Activated naive CD8-positive, alpha-beta T cell treated with anti-CD3 and anti-CD28 coated beads, Interleukin-2, amount 50 U/mL, for 24 hours (primary cell): ENCODE results near the gene KIF3B.
"Not testable (repeated sequence)": the region's sequence is repeated elsewhere in the genome, so short reads cannot be mapped to it uniquely, and the experiment has no call there.

Experiments used
- ATAC-seq: fragments of 150-1000 bp; cut with Tn5 transposase; one replicate; pipeline ENCODE4 v1.10.0; 2021
- DNase-seq: peaks from one replicate; pipeline ENCODE4 v3.0.0; 2021
- H3K27ac Mint-ChIP-seq: one replicate; pipeline ENCODE4 v1.8.0; 2021; ENCODE audit warnings: mild to moderate bottlenecking, mixed read lengths
- H3K27me3 Mint-ChIP-seq: one replicate; pipeline ENCODE4 v1.8.0; 2021; ENCODE audit warnings: mixed read lengths
- H3K36me3 Mint-ChIP-seq: one replicate; pipeline ENCODE4 v1.8.0; 2021; ENCODE audit warnings: low read depth, mixed read lengths
- H3K4me1 Mint-ChIP-seq: one replicate; pipeline ENCODE4 v1.8.0; 2021; ENCODE audit warnings: mixed read lengths
- H3K4me3 Mint-ChIP-seq: one replicate; pipeline ENCODE4 v1.8.0; 2021; ENCODE audit warnings: mild to moderate bottlenecking, moderate library complexity, mixed read lengths
- H3K9me3 Mint-ChIP-seq: one replicate; pipeline ENCODE4 v1.8.0; 2021; ENCODE audit warnings: mixed read lengths

KIF3B gene

DNA sequence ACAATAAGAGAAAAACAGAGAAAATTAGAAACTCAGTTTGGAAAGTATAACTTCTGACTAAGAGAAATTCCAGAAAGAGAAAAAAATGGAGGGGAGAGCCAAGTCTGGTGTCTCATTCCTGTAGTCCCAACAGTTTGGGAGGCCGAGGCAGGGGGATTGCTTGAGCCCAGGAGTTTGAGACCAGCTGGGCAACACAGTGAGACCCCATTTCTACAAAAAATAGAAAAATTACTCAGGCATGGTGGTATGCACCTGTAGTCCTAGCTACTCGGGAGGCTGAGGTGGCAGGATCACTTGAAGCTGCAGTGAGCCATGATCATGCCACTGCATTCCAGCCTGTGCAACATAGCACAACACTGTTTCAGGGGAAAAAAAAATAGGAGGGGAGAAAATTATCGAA lies 3.1 kb upstream of the KIF3B start:
- Mint-ChIP-seq H3K36me3 (peaks cover 11% of the 10 kb centered on the region), H3K4me3 (no peak overlapping the region), H3K9me3 (peaks cover 20% of the 10 kb centered on the region), H3K27ac (no peak overlapping the region), H3K4me1 (peaks cover 34% of the 10 kb centered on the region), H3K27me3 (no peaks in the 10 kb centered on the region)
- ATAC-seq (no peak), DNase-seq (no peak)

DNA sequence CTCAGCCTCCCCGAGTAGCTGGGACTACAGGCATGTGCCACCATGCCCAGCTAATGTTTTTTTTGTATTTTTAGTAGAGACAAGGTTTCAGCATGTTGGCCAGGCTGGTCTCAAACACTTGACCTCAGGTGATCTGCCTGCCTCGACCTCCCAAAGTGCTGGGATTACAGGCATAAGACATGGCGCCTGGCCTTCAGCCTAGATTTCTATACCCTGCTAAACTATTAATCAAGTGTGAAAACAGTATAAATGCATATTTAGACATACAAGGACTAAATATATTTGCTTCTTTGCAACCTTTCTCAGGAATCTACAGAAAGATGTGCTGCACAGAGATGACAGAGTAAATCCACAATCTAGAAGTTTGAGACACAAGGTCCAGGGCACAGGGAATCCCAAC lies 2.3 kb upstream of the KIF3B start:
- DNase-seq, H3K4me3 Mint-ChIP-seq, H3K27me3 Mint-ChIP-seq, ATAC-seq, H3K27ac Mint-ChIP-seq: not testable (repeated sequence)
- Mint-ChIP-seq H3K9me3 (peaks cover 20% of the 10 kb centered on the region), H3K4me1 (peaks cover 42% of the 10 kb centered on the region), H3K36me3 (peaks cover 17% of the 10 kb centered on the region)

DNA sequence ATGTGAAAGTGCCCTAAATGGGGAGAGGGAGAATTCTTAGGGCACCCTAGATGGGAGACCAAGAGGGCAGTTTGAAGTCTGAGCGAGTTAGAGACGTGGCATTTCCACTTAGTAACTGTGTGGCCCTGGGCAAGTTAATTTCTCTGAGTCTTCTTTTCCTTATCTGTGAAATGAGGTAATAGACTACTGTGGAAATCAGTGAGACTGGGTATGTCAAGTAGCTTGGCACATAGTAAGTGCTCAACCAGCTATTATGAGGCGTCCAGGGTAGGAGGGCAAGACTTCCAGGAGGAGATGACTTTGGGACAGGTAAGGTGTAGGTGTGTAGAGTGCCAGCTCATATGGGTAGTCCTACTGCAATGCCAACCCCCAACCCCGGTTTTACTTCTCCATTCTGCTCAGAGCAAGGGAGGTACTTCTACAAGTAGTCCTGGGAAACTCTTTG lies 770 bp downstream of the KIF3B start:
- peak overlapping the region; percentile 96 for H3K27ac Mint-ChIP-seq
- peak overlapping the region; percentile 98 for H3K4me3 Mint-ChIP-seq
- peaks cover 20% of the 10 kb centered on the region for H3K9me3 Mint-ChIP-seq
- H3K27me3 Mint-ChIP-seq: no peaks in the 10 kb centered on the region
- peaks cover 63% of the 10 kb centered on the region for H3K4me1 Mint-ChIP-seq
- peaks cover 44% of the 10 kb centered on the region for H3K36me3 Mint-ChIP-seq
- ATAC-seq (peak; percentile 41), DNase-seq (peak; percentile 22)

DNA sequence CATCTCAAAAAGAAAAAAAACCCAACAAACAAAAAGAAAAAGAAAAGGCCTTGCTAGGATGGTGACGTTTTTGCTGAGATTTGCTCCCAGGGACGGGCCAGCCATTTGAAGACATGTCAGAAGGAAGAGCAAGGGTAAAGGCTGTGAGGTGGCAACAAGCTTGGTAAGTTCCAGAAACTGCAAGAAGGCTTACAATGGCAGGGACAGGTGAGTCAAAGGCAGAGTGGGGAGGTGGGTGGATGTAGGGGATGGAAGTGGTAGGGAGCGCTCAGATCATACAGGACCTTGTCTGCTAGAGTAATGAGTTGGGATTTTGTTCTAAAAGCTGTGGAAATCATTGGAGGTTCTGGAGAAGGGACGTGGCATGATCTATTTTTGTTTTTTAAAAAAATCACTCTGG lies 4.3 kb downstream of the KIF3B start:
- DNase-seq: peak; percentile 27
- Mint-ChIP-seq H3K27ac (peak overlapping the region; percentile 88), H3K4me1 (peaks cover 89% of the 10 kb centered on the region), H3K36me3 (peaks cover 56% of the 10 kb centered on the region), H3K27me3 (no peaks in the 10 kb centered on the region), H3K9me3 (no peaks in the 10 kb centered on the region), H3K4me3 (peak overlapping the region; percentile 49)
- no peak for ATAC-seq

GRCh38 chr20:32282461-32282860 lies 5.0 kb downstream of the KIF3B start:
- ATAC-seq (no peak), DNase-seq (no peak)
- Mint-ChIP-seq H3K4me1 (peaks cover 90% of the 10 kb centered on the region), H3K9me3 (no peaks in the 10 kb centered on the region), H3K36me3 (peaks cover 59% of the 10 kb centered on the region), H3K27me3 (no peaks in the 10 kb centered on the region), H3K4me3 (peak overlapping the region; percentile 49), H3K27ac (peak overlapping the region; percentile 88)

DNA sequence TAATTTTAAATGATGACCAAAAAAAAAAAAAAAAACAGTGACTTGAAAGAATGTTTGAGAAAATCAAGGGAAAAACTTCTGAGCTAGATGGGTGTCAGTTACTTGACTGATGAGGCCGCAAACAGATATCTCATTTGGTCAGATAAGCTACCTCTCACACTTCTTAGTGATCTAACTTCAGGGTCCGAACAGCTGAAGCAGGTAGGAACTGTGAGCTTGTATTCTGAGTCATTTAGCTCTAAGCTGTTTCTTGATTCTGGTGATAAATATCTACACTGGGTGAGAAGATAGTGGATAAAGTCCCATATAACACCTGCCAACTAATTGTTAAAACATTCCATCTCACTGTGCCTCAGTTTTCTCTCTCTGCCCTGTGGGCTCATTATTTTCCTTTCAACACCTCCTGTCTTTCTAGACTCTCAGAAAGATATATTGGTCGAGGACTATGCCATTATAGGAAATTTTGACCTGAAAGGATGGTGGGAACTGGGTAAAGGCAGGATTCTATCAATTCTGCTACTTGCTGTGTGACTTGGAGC lies 7.7 kb downstream of the KIF3B start:
- ATAC-seq (peak; percentile 54), DNase-seq (no peak)
- H3K4me3 Mint-ChIP-seq: peak overlapping the region; percentile 42
- no peaks in the 10 kb centered on the region for H3K9me3 Mint-ChIP-seq
- H3K4me1 Mint-ChIP-seq: peaks cover 91% of the 10 kb centered on the region
- H3K36me3 Mint-ChIP-seq: peaks cover 67% of the 10 kb centered on the region
- peak overlapping the region; percentile 98 for H3K27ac Mint-ChIP-seq
- H3K27me3 Mint-ChIP-seq: no peaks in the 10 kb centered on the region

- peak; percentile 44 for DNase-seq
- ATAC-seq: peak; percentile 88
- Mint-ChIP-seq H3K4me1 (peaks cover 93% of the 10 kb centered on the region), H3K27me3 (no peaks in the 10 kb centered on the region), H3K4me3 (peak overlapping the region; percentile 68), H3K27ac (peak overlapping the region; percentile 98), H3K9me3 (no peaks in the 10 kb centered on the region), H3K36me3 (peaks cover 65% of the 10 kb centered on the region)
These were observed 8.3 kb downstream of the KIF3B start for GRCh38 chr20:32285621-32286371.

- H3K27me3 Mint-ChIP-seq: no peaks in the 10 kb centered on the region
- H3K4me1 Mint-ChIP-seq: peaks cover 90% of the 10 kb centered on the region
- H3K4me3 Mint-ChIP-seq: no peak overlapping the region
- no peaks in the 10 kb centered on the region for H3K9me3 Mint-ChIP-seq
- H3K27ac Mint-ChIP-seq: peak overlapping the region; percentile 98
- peaks cover 60% of the 10 kb centered on the region for H3K36me3 Mint-ChIP-seq
- ATAC-seq (no peak), DNase-seq (no peak)
These were observed 9.8 kb downstream of the KIF3B start for GRCh38 chr20:32287231-32287638.

- H3K9me3 Mint-ChIP-seq: no peaks in the 10 kb centered on the region
- peak overlapping the region; percentile 49 for H3K27ac Mint-ChIP-seq
- H3K4me3 Mint-ChIP-seq: peak overlapping the region; percentile 32
- DNase-seq: no peak
- ATAC-seq: no peak
- peaks cover 59% of the 10 kb centered on the region for H3K36me3 Mint-ChIP-seq
- no peaks in the 10 kb centered on the region for H3K27me3 Mint-ChIP-seq
- H3K4me1 Mint-ChIP-seq: peaks cover 89% of the 10 kb centered on the region
These were observed 10.9 kb downstream of the KIF3B start for GRCh38 chr20:32288225-32288849.

- Mint-ChIP-seq H3K36me3 (peaks cover 60% of the 10 kb centered on the region), H3K4me1 (peaks cover 88% of the 10 kb centered on the region), H3K27ac (peak overlapping the region; percentile 49)
- not testable (repeated sequence) for H3K27me3 Mint-ChIP-seq, ATAC-seq, DNase-seq, H3K4me3 Mint-ChIP-seq, H3K9me3 Mint-ChIP-seq
These were observed 11.8 kb downstream of the KIF3B start for GRCh38 chr20:32289299-32289660.

DNA sequence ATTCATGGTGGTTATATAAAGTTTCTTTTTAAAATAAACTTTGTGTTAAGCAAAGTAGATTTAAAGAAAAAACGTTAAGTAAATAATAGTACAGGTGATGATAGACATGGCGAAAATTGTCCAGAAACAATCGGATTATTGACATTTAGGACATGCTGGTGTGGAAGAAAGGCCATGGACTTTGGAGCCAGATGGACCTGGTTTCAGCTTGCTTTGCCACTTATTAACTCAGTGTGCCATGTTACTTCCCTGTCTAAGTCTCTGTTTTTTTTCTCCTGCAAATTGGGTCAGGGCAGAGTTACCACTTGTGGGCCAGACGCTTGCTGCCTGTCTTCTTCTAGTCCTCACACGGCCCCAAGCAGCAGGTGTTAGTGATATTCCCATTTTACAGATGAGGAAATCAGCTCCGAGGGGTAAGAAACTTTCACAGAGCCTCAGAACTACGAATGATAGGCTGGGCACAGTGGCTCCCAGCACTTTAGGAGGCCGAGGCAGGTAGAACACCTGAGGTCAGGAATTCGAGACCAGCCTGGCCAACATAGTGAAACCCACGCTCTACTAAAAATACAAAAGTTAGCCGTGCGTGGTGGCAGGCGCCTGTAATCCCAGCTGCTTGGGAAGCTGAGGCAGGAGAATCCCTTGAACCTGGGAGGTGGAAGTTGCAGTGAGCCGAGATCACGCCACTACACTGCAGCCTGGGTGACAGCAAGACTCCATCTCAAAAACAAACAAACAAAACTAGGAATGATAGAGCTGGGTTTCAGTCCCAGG lies 12.4 kb downstream of the KIF3B start:
- H3K4me1 Mint-ChIP-seq: peaks cover 88% of the 10 kb centered on the region
- H3K4me3 Mint-ChIP-seq: no peak overlapping the region
- no peak for DNase-seq
- peaks cover 57% of the 10 kb centered on the region for H3K36me3 Mint-ChIP-seq
- H3K27ac Mint-ChIP-seq: peak overlapping the region; percentile 49
- H3K27me3 Mint-ChIP-seq: no peaks in the 10 kb centered on the region
- H3K9me3 Mint-ChIP-seq: no peaks in the 10 kb centered on the region
- no peak for ATAC-seq

DNA sequence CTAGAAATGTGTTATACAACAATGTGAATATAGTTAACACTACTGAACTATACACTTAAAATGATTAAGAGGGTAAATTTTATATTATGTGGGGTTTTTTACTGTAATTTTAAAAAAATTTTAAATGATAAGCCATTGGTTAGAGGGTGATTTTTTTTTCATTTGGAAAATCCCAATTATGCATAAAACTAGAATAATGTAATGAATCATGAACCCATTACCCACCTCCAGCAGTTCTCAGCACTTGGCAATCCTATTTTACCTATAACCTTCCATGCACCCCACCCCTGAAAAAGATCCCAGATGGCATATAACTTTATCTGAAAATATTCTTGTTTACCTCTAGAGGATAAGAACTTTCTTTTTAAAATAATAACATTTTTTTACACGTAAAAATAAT lies 13.7 kb downstream of the KIF3B start:
- Mint-ChIP-seq H3K4me3 (peak overlapping the region; percentile 3), H3K27ac (peak overlapping the region; percentile 91), H3K36me3 (peaks cover 56% of the 10 kb centered on the region), H3K9me3 (no peaks in the 10 kb centered on the region), H3K4me1 (peaks cover 78% of the 10 kb centered on the region), H3K27me3 (no peaks in the 10 kb centered on the region)
- no peak for DNase-seq
- ATAC-seq: peak; percentile 62

DNA sequence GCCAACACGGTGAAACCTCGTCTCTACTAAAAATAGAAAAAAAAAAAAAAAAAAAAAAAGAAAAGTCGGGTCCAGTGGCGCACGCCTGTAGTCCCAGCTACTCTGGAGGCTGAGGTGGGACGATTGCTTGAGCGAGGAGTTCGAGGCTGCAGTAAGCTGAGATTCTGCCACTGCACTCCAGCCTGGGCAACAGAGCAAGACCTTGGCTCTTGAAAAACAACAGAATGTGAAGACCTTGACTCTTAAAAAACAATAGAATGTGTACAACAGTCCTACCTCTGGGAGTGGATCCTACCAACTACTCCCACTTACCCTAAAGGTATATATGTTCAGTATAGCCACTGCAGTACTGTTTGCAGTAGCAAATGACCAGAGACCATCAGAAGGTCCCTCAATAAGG lies 15.1 kb downstream of the KIF3B start:
- no peak overlapping the region for H3K27ac Mint-ChIP-seq
- H3K4me1 Mint-ChIP-seq: peaks cover 78% of the 10 kb centered on the region
- H3K9me3 Mint-ChIP-seq: no peaks in the 10 kb centered on the region
- DNase-seq (no peak), ATAC-seq (no peak)
- no peak overlapping the region for H3K4me3 Mint-ChIP-seq
- peaks cover 58% of the 10 kb centered on the region for H3K36me3 Mint-ChIP-seq
- H3K27me3 Mint-ChIP-seq: no peaks in the 10 kb centered on the region

DNA sequence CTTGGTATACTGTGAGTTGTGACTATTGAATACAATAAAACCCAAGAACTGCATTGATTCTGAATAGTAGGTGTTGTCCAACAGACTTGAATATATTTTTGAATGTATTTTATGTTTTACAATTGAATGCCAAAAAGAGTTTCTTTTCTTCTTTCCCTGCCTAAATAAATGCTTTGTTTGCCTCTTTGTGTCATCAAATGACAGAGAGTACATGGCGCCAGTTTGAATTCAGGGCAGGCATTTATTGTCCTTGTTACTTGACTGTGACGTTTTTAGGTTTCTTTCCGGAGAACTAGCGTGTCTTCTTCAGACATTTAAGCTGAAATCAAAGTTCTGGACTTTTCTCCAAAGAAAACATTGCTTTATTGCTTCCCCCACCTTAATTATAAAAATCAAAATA lies 16.6 kb downstream of the KIF3B start:
- no peaks in the 10 kb centered on the region for H3K9me3 Mint-ChIP-seq
- no peak overlapping the region for H3K4me3 Mint-ChIP-seq
- ATAC-seq (no peak), DNase-seq (no peak)
- H3K27me3 Mint-ChIP-seq: no peaks in the 10 kb centered on the region
- H3K4me1 Mint-ChIP-seq: peaks cover 75% of the 10 kb centered on the region
- H3K36me3 Mint-ChIP-seq: peaks cover 48% of the 10 kb centered on the region
- H3K27ac Mint-ChIP-seq: no peak overlapping the region
